HCEC 1CT (cell line): ENCODE data around the gene C13orf46.

ENCODE experiments used
- DNase-seq: peaks from one replicate; pipeline ENCODE4 v3.0.0-alpha.2; 2017

C13orf46 gene

GRCh38 chr13:114009590-114010400 is 35.9 kb upstream of the C13orf46 start:
- no peak for DNase-seq

- no peak for DNase-seq
Measured at GRCh38 chr13:114008964-114009589, 35.2 kb upstream of the C13orf46 start.

DNA sequence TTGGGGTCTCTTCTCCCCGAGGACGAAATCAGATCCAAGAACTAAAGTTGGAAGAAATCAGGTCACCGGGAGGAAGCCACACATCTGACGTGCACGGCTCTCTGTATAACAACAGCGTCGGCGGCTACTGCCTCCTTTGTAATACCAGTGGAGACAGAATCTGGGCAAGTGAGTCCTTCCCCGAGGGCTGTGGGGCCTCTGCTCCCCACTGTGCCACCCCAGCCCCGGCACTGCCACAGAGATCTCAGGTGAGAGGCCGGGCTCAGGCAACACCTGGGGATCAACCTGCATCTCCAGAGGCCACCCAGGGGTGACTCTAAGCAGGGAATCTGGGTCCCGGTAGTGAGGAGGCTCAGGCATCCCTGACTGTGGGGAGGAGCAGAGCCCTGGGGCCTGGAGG is 33.7 kb upstream of the C13orf46 start:
- no peak for DNase-seq

DNA sequence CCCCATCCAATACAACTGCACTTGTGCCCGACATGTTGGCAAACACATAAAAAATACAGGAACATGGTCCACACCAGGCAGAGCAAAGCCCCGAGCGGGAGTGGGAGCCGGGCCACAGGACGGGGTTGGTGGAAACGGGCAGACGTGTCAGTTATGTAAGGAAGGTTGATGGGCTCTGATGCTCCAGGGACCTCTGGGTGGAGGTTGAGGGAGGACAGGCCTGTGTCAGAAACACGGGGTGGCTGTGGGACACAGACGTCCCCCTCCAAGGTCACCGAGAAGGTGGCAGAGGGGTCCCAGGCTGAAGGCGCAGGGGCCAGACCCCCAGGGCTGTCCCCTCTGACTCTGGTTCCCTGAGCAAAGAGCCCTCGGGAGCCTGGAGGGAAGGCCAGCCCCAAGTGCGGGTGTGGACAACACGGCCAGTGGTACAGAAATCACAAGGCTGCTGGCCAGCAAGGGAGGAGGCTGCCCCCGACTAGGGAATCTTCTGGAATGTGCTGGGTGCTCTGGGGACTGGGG is 31.4 kb upstream of the C13orf46 start:
- DNase-seq = no peak

DNA sequence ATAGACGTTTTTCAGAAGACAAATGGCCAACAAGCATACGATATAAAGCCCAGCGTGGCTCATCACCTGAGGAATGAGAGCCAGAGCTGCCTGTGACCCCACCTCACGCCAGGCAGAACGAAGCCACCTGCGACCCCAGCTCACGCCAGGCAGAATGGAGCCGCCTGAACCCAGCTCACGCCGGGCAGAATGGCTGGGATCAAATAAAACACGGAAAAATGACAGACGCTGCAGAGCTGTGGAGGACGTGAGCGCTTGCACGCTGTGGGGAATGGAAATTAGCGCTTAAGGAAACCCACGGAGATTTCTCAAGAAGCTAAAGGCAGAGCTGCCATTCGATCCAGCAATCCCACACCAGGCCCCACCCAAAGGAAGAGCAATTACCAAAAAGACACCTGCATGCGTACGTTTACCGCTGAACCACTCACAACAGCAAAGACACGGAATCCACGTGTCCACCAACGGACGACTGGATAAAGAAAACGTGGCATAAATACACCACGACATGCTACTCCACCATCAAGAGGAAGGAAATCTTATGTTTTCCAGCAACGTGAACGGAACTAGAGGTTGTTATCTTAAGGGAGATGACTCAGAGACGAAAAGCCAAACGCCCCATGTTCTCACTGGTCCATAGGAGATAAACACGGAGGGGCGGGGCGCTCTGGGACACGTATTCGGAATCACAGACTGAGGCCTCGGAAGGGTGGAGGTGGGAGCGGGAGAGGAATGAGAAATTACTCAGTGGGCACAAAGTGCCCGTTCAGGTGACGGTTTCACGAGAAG is 30.7 kb upstream of the C13orf46 start:
- no peak for DNase-seq

- no peak for DNase-seq
Measured at GRCh38 chr13:114002771-114003321, 29.0 kb upstream of the C13orf46 start.

- DNase-seq = no peak
Measured at GRCh38 chr13:114002009-114002544, 28.2 kb upstream of the C13orf46 start.

DNA sequence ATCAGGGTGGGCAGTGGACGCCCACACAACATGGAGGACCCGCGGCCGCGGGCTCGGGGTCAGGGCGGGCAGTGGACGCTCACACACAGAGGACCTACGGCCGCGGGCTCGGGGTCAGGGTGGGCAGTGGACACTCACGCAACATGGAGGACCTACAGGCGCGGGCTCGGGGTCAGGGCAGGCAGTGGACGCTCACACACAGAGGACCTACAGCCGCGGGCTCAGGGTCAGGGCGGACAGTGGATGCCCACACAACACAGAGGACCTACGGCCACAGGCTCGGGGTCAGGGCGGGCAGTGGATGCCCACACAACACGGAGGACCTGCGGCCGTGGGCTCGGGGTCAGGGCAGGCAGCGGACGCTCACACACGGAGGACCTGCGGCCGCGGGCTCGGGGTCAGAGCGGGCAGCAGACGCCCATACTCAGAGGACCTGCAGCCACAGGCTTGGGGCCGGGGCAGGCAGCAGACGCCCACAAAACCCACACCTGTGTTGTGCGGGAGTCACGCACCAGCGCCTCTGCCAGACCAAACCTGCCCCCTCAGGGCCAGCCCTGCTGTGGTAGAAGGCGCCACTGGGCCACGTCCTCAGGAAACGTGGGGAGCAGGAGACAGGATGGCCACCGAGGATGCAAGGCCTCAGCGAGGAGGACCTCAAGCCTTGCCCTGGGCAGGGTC is 27.6 kb upstream of the C13orf46 start:
- no peak for DNase-seq

- no peak for DNase-seq
Measured at GRCh38 chr13:114000151-114001040, 26.5 kb upstream of the C13orf46 start.

- no peak for DNase-seq
Measured at GRCh38 chr13:113999618-113999910, 25.7 kb upstream of the C13orf46 start.

DNA sequence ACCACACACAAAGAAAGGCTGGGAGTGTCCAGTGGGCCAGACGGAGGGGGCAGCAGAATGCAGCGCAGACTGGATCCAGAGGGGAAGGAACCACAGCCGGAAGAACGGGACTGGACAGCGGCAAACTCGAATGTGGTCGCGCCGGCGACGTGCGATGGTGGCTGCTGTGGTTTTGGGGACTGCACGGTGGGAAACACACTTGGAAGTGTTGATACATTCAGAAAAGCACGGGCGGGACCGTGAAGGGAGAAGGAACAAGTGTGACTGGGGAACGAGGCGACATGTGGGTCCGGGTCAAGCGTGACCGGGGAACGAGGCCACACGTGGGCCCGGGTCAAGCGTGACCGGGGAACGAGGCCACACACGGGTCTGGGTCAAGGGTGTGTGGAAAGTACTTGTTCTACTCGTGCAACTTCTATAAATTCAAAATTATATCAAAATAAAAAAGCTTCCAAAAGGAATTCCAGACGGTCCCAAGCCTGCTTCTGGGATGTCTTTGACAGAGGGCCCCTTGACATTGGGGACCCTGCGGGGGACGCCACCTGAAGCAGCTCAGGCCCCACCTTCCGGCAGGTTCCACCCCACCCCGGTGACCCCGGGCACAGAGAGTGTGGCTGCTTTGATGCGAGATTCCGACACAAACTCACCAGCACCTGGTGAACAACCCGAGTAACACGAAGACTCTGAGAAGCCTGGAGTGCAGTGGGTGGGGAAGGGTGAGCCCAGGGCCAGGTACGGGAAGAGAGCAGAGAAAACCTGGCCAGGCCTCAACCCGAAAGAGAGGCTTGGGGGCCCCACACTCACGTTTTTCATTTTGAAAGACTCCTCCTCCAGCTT is 25.1 kb upstream of the C13orf46 start:
- no peak for DNase-seq

DNA sequence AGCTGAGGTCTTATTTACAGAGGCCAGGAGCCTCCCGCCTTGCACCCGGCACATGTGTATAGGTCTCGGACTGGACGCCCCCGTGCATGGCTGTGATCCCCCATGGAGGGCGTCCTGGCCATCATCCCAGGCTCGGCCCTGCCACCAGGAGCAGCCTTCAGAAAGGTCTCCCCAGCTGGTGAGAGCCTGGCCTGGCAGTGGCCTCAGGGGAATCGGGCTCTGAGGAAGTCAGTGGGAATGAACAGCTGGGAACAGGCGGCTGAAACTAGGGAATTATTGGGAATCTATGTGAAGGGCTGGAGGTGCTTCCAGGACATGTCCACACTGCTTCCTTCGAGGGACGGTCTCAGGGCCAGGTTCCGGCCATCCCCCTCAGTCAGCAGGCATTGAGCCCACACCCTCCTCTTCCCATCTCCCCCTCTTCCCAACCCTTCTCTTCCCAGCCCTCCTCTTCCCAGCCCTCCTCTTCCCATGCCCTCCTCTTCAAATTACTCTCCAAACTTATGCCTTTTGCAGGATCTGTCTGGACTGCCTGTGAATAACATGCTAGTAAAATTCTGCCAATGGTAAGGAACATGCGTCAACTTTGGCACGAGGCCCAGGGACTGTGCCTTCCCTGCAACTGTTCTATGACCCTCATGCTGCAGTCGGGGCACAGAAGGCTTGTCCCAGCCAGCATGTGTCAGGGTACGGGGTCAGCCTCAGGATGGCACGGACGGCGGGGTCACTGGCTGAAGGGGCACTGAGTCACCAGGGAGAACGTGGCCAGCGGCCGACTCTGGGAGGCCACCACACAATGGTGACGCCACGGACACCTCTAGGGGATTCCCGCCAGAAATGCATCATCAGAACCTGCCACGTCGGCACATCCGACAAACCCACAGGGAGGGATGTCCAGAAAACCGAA is 24.2 kb upstream of the C13orf46 start:
- DNase-seq = no peak

- DNase-seq = no peak
Measured at GRCh38 chr13:113996912-113997745, 23.3 kb upstream of the C13orf46 start.

DNA sequence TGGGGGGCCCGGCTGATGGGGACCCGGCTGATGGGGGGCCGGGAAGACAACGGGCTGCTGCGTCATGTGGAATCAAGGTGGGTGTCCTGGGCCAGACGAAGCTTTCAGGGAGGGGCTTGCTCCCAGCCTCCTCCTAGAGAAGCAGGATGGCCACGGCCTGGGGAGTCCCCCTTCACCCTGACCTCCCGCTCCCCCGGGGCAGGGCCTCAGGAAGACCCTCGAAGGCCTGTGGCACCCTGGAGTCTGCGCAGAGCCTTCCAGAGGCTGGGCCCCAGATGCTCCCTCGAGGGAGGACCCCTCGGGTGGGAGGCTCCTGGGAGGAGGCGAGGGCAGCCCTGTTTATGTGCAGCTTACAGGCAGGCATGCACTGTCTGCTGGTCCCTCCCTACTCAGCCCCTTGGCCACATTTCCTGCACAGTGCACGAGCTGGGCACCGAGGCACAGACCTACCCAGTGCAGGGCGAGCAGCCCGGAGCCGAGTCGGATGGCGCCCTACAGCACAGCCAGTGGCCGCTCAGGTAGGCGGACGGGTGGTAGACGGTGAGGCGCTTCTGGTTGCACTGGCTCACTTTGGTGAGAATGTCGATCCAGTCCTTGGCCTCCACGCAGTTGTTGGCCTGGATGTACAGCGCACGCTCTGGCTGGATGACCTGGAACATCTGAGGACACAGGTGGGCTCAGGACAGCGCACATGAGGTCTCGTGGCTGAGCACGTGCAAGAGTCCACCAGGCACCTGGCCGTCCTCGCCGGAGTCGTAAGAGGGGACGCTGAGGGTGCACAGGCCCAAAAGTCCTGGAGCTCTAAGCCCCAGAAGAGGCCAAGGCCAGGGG is 22.4 kb upstream of the C13orf46 start:
- no peak for DNase-seq

DNA sequence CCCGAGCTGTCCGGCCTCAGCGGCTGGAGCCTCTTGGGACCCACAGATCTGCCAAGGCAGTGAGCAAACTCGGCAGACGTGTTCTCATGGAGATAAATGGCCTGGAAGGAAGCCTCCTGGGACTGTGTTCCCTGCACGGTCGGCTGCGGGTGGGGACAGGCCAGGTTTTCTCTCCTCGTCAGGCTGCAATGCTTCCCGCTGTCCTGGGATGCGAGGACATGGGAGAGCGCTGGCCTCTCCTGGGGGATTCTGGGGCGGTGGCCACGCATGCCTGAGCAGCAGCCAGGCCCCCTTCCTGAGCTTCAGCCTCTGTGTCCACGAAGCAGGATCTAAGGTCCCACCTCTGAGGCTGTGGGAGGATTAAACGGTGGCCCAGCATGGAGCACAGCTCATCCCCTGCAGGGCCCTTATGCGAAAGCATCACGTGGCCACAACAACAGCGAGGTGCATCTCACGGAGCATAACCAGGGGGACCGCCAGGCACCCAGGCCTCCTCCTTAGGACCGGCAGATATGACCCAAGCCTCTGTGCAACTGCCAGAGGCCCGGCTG is 21.2 kb upstream of the C13orf46 start:
- DNase-seq = no peak

GRCh38 chr13:113992276-113993005 is 18.6 kb upstream of the C13orf46 start:
- no peak for DNase-seq
